ENCODE results near the gene KCTD17.

DNA sequence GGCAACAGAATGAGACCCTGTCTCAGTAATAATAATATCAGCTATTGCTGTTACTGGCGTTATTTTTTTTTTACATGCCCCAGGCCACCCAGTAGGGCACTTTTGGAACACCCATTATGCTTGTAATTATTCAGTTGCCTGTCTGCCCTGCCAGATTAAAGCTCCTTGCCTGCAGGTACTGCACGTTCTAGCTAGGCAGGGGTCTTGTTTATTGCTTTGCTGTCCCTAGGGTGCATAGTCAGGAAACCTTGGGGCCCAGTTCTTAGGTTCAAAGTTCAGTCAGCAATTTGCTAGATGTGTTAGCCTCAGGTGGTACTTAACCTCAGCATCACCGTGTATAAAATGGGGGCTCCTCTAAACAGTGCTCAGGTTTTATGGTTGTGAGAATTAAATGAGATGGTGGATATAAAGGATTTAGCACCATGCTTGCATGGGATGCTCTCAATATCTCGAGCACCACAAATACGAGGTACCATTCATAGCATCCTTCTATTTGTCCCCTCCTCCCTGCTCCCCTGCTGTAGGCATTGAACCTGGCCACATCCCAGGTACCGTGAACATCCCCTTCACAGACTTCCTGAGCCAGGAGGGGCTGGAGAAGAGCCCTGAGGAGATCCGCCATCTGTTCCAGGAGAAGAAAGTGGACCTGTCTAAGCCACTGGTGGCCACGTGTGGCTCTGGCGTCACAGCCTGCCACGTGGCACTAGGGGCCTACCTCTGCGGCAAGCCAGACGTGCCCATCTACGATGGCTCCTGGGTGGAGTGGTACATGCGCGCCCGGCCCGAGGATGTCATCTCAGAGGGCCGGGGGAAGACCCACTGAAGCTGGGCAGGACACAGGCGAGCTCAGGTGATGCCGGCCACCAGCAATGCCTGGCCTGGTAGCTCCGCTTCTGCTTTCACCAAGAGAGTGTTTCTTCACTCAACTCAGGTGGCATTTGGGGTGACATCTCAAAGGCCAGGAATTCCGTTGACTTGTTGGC lies 22.6 kb upstream of the KCTD17 start:
- TF ChIP-seq, protein P1, sequence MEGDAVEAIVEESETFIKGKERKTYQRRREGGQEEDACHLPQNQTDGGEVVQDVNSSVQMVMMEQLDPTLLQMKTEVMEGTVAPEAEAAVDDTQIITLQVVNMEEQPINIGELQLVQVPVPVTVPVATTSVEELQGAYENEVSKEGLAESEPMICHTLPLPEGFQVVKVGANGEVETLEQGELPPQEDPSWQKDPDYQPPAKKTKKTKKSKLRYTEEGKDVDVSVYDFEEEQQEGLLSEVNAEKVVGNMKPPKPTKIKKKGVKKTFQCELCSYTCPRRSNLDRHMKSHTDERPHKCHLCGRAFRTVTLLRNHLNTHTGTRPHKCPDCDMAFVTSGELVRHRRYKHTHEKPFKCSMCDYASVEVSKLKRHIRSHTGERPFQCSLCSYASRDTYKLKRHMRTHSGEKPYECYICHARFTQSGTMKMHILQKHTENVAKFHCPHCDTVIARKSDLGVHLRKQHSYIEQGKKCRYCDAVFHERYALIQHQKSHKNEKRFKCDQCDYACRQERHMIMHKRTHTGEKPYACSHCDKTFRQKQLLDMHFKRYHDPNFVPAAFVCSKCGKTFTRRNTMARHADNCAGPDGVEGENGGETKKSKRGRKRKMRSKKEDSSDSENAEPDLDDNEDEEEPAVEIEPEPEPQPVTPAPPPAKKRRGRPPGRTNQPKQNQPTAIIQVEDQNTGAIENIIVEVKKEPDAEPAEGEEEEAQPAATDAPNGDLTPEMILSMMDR (IDR thresholded peaks at IDR 0.05) = no peak
- no peak for TF ChIP-seq POLR2A (IDR thresholded peaks at IDR 0.05)
